ENCODE results near the gene LAMA4. TPM values are rescaled to one million over a fixed set of nuclear protein-coding genes. Genes with fewer than 3 reads are reported as not detected.

Gene LAMA4
- total RNA-seq, 1 experiment from 2014 or later = not detected

- H3K4me3 Mint-ChIP-seq (ENCODE audit: unreplicated experiment) = no peak overlapping the region
- Histone ChIP-seq H3K4me3 (ENCODE audit: low read depth, low read length) (no peak overlapping the region), H3K9me3 (no peaks in the 10 kb centered on the region), H3K36me3 (ENCODE audit: control insufficient read depth, insufficient read depth, low read length) (no peaks in the 10 kb centered on the region), H3K27me3 (replicated peaks; ENCODE audit: control insufficient read depth, insufficient read depth, low read length) (no peaks in the 10 kb centered on the region), H3K4me1 (no peaks in the 10 kb centered on the region)
- no peaks in the 10 kb centered on the region for H3K9me3 Mint-ChIP-seq (ENCODE audit: unreplicated experiment)
- DNase-seq = no peak
- ChIA-PET CTCF (no interaction called here), POLR2A (no interaction called here)
- no peaks in the 10 kb centered on the region for H3K36me3 Mint-ChIP-seq (ENCODE audit: insufficient read depth, unreplicated experiment)
- H3K4me1 Mint-ChIP-seq (ENCODE audit: low read depth, unreplicated experiment) = no peaks in the 10 kb centered on the region
- no peak overlapping the region for H3K27ac Mint-ChIP-seq (ENCODE audit: unreplicated experiment)
- no peak for TF ChIP-seq CTCF (IDR thresholded peaks at IDR 0.05; ENCODE audit: insufficient read depth in 1 of 2, low read depth in 1 of 2, low read length in 1 of 2, severe bottlenecking in 1 of 2, unreplicated experiment in 1 of 2)
- peaks cover 6% of the 10 kb centered on the region for H3K27me3 Mint-ChIP-seq (ENCODE audit: insufficient read depth, unreplicated experiment)
- BruUV-seq (replicated peaks) = no TSS peak
- intact Hi-C loops (cut with micrococcal nuclease; ENCODE audit: unreplicated experiment) = no loop called here
Observed at GRCh38 chr6:112148103-112148502, 106.3 kb downstream of the LAMA4 start.

GRCh38 chr6:112145080-112145573 lies 109.2 kb downstream of the LAMA4 start:
- no peaks in the 10 kb centered on the region for H3K9me3 ChIP-seq
- no peaks in the 10 kb centered on the region for H3K4me1 ChIP-seq
- H3K27me3 ChIP-seq (replicated peaks; ENCODE audit: control insufficient read depth, insufficient read depth, low read length) = no peaks in the 10 kb centered on the region; the same call in 1 of the 2 replicates
- H3K36me3 ChIP-seq (ENCODE audit: control insufficient read depth, insufficient read depth, low read length) = no peaks in the 10 kb centered on the region
- ChIA-PET POLR2A (no interaction called here), CTCF (no interaction called here)
- Mint-ChIP-seq H3K27ac (ENCODE audit: unreplicated experiment) (no peak overlapping the region), H3K4me1 (ENCODE audit: low read depth, unreplicated experiment) (no peaks in the 10 kb centered on the region), H3K27me3 (ENCODE audit: insufficient read depth, unreplicated experiment) (peaks cover 2% of the 10 kb centered on the region), H3K9me3 (ENCODE audit: unreplicated experiment) (no peaks in the 10 kb centered on the region), H3K4me3 (ENCODE audit: unreplicated experiment) (no peak overlapping the region), H3K36me3 (ENCODE audit: insufficient read depth, unreplicated experiment) (no peaks in the 10 kb centered on the region)
- H3K4me3 ChIP-seq (ENCODE audit: low read depth, low read length) = no peak overlapping the region
- intact Hi-C loops (cut with micrococcal nuclease; ENCODE audit: unreplicated experiment) = no loop called here
- DNase-seq = no peak
- no TSS peak for BruUV-seq (replicated peaks)
- no peak for TF ChIP-seq CTCF (IDR thresholded peaks at IDR 0.05; ENCODE audit: insufficient read depth in 1 of 2, low read depth in 1 of 2, low read length in 1 of 2, severe bottlenecking in 1 of 2, unreplicated experiment in 1 of 2)

GRCh38 chr6:112144145-112144926 lies 110.0 kb downstream of the LAMA4 start:
- ChIA-PET CTCF (interaction anchor here (0.9 kb wide), 1 partner anchor 18 kb away, joined by 5 read pairs; no protein-coding TSS in a partner anchor), POLR2A (no interaction called here)
- H3K27me3 ChIP-seq (replicated peaks; ENCODE audit: control insufficient read depth, insufficient read depth, low read length) = no peaks in the 10 kb centered on the region; the same call in 1 of the 2 replicates
- H3K4me1 ChIP-seq = no peaks in the 10 kb centered on the region
- no peak overlapping the region for H3K4me3 ChIP-seq (ENCODE audit: low read depth, low read length)
- no peak for DNase-seq
- Mint-ChIP-seq H3K27me3 (ENCODE audit: insufficient read depth, unreplicated experiment) (peaks cover 2% of the 10 kb centered on the region), H3K27ac (ENCODE audit: unreplicated experiment) (no peak overlapping the region), H3K4me1 (ENCODE audit: low read depth, unreplicated experiment) (no peaks in the 10 kb centered on the region), H3K36me3 (ENCODE audit: insufficient read depth, unreplicated experiment) (no peaks in the 10 kb centered on the region), H3K4me3 (ENCODE audit: unreplicated experiment) (no peak overlapping the region), H3K9me3 (ENCODE audit: unreplicated experiment) (no peaks in the 10 kb centered on the region)
- TF ChIP-seq CTCF (IDR thresholded peaks at IDR 0.05; ENCODE audit: insufficient read depth in 1 of 2, low read depth in 1 of 2, low read length in 1 of 2, severe bottlenecking in 1 of 2, unreplicated experiment in 1 of 2) = no peak
- intact Hi-C loops (cut with micrococcal nuclease; ENCODE audit: unreplicated experiment) = no loop called here
- H3K9me3 ChIP-seq = no peaks in the 10 kb centered on the region
- H3K36me3 ChIP-seq (ENCODE audit: control insufficient read depth, insufficient read depth, low read length) = no peaks in the 10 kb centered on the region
- BruUV-seq (replicated peaks) = no TSS peak

All from Caco-2 (cell line).